Measurements from ENCODE around the gene MUS81. TPM values are rescaled to one million over a fixed set of nuclear protein-coding genes. Genes with fewer than 3 reads are reported as not detected.
A peak's percentile ranks its signal among the peaks of the same experiment; 100 is the strongest.

Gene MUS81
- total RNA-seq, 1 donor from 2014 or later: 68.5 TPM

- peaks cover 23% of the 10 kb centered on the region for H3K36me3 Mint-ChIP-seq (ENCODE audit: unreplicated experiment)
- DNase-seq (ENCODE audit: extremely low spot score, unreplicated experiment): peak; percentile 94
Observed at GRCh38 chr11:65884716-65885092, 24.5 kb downstream of the MUS81 start.

GRCh38 chr11:65885231-65885630 is 25.0 kb downstream of the MUS81 start:
- Mint-ChIP-seq H3K9me3 (ENCODE audit: unreplicated experiment) (no peaks in the 10 kb centered on the region), H3K27me3 (ENCODE audit: unreplicated experiment) (no peaks in the 10 kb centered on the region), H3K27ac (ENCODE audit: unreplicated experiment) (no peak overlapping the region), H3K4me1 (ENCODE audit: unreplicated experiment) (peaks cover 41% of the 10 kb centered on the region), H3K36me3 (ENCODE audit: unreplicated experiment) (peaks cover 23% of the 10 kb centered on the region), H3K4me3 (ENCODE audit: unreplicated experiment) (no peak overlapping the region)
- no peak for DNase-seq (ENCODE audit: extremely low spot score, unreplicated experiment)
- no peak for TF ChIP-seq CTCF (IDR thresholded peaks at IDR 0.05)

More at GRCh38 chr11:65884716-65885092, 24.5 kb downstream of the MUS81 start:
- H3K27ac Mint-ChIP-seq (ENCODE audit: unreplicated experiment): peak overlapping the region; percentile 82
- peaks cover 36% of the 10 kb centered on the region for H3K4me1 Mint-ChIP-seq (ENCODE audit: unreplicated experiment)
- TF ChIP-seq CTCF (IDR thresholded peaks at IDR 0.05): peak; percentile 99
- no peak overlapping the region for H3K4me3 Mint-ChIP-seq (ENCODE audit: unreplicated experiment)
- no peaks in the 10 kb centered on the region for H3K9me3 Mint-ChIP-seq (ENCODE audit: unreplicated experiment)
- H3K27me3 Mint-ChIP-seq (ENCODE audit: unreplicated experiment): no peaks in the 10 kb centered on the region

GRCh38 chr11:65885808-65886536 is 25.7 kb downstream of the MUS81 start:
- H3K27ac Mint-ChIP-seq (ENCODE audit: unreplicated experiment): no peak overlapping the region
- H3K27me3 Mint-ChIP-seq (ENCODE audit: unreplicated experiment): no peaks in the 10 kb centered on the region
- TF ChIP-seq CTCF (IDR thresholded peaks at IDR 0.05): no peak
- no peak for DNase-seq (ENCODE audit: extremely low spot score, unreplicated experiment)
- H3K4me3 Mint-ChIP-seq (ENCODE audit: unreplicated experiment): no peak overlapping the region
- H3K4me1 Mint-ChIP-seq (ENCODE audit: unreplicated experiment): peaks cover 43% of the 10 kb centered on the region
- no peaks in the 10 kb centered on the region for H3K9me3 Mint-ChIP-seq (ENCODE audit: unreplicated experiment)
- peaks cover 23% of the 10 kb centered on the region for H3K36me3 Mint-ChIP-seq (ENCODE audit: unreplicated experiment)

GRCh38 chr11:65886826-65887722 is 26.8 kb downstream of the MUS81 start:
- no peak for DNase-seq (ENCODE audit: extremely low spot score, unreplicated experiment)
- peaks cover 46% of the 10 kb centered on the region for H3K4me1 Mint-ChIP-seq (ENCODE audit: unreplicated experiment)
- H3K27me3 Mint-ChIP-seq (ENCODE audit: unreplicated experiment): no peaks in the 10 kb centered on the region
- H3K9me3 Mint-ChIP-seq (ENCODE audit: unreplicated experiment): no peaks in the 10 kb centered on the region
- TF ChIP-seq CTCF (IDR thresholded peaks at IDR 0.05): no peak
- H3K36me3 Mint-ChIP-seq (ENCODE audit: unreplicated experiment): peaks cover 22% of the 10 kb centered on the region
- H3K27ac Mint-ChIP-seq (ENCODE audit: unreplicated experiment): peak overlapping the region; percentile 99
- peak overlapping the region; percentile 98 for H3K4me3 Mint-ChIP-seq (ENCODE audit: unreplicated experiment)

GRCh38 chr11:65887723-65888162 is 27.5 kb downstream of the MUS81 start:
- TF ChIP-seq CTCF (IDR thresholded peaks at IDR 0.05): no peak
- H3K27me3 Mint-ChIP-seq (ENCODE audit: unreplicated experiment): no peaks in the 10 kb centered on the region
- peaks cover 53% of the 10 kb centered on the region for H3K4me1 Mint-ChIP-seq (ENCODE audit: unreplicated experiment)
- no peak for DNase-seq (ENCODE audit: extremely low spot score, unreplicated experiment)
- peak overlapping the region; percentile 98 for H3K4me3 Mint-ChIP-seq (ENCODE audit: unreplicated experiment)
- no peaks in the 10 kb centered on the region for H3K9me3 Mint-ChIP-seq (ENCODE audit: unreplicated experiment)
- peaks cover 24% of the 10 kb centered on the region for H3K36me3 Mint-ChIP-seq (ENCODE audit: unreplicated experiment)
- peak overlapping the region; percentile 99 for H3K27ac Mint-ChIP-seq (ENCODE audit: unreplicated experiment)

All from osteocyte (in vitro differentiated cells).